C4-2B (cell line): ENCODE data around the gene PSRC1.

Source experiments
- CTCF ChIP-seq: fragments of 450-650 bp; conservative IDR thresholded peaks from 2 replicates; pipeline ENCODE4 v1.5.1; 2017; ENCODE audit warnings: mild to moderate bottlenecking
- ZFX ChIP-seq: fragments of 450-650 bp; IDR thresholded peaks from 2 replicates; pipeline ENCODE4 v1.6.1; 2017

- no peak for TF ChIP-seq CTCF
- no peak for TF ChIP-seq ZFX
These were observed 33.9 kb downstream of the PSRC1 start, which contains the start of gene CELSR2 for GRCh38 chr1:109248797-109249629.
